Activated CD8-positive, alpha-beta memory T cell treated with anti-CD3 and anti-CD28 coated beads for 48 hours (primary cell): ENCODE measurements around the gene ZNRF1.
"Not testable (repeated sequence)": the region's sequence is repeated elsewhere in the genome, so short reads cannot be mapped to it uniquely, and the experiment has no call there.

Source experiments
- DNase-seq, 3 experiments: peaks; one replicate each; pipeline ENCODE4 v3.0.0-alpha.2; 2020; ENCODE audit warnings: low read depth in 2 of 3, low spot score in 2 of 3

Gene ZNRF1

DNA sequence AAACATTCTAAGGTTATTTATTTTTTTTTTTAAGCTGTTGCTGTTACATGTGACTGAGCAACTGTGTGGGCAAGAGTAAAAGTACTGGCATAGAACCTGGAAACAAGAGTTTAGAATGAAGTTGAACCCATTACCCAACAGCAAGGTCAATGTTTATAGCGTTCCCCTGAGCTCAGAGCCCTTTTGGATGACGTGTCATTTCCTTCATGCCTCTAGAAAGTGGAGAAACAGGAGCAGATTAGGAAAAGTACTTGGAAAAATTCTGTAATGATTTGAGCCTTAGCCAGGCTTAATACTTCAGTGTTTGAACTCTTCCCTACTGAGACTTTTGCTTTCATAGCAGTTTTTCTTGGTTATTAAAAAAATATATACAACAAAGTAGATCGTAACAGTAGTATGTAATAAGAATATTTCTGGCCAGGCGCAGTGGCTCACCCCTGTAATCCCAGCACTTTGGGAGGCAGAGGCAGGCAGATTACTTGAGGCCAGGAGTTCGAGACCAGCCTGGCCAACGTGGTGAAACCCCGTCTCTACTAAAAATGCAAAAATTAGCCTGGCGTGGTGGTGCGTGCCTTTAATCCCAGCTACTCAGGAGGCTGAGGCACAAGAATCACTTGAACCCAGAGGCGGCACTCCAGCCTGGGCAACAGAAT lies 27.5 kb downstream of the ZNRF1 start:
- not testable (repeated sequence) for DNase-seq

DNA sequence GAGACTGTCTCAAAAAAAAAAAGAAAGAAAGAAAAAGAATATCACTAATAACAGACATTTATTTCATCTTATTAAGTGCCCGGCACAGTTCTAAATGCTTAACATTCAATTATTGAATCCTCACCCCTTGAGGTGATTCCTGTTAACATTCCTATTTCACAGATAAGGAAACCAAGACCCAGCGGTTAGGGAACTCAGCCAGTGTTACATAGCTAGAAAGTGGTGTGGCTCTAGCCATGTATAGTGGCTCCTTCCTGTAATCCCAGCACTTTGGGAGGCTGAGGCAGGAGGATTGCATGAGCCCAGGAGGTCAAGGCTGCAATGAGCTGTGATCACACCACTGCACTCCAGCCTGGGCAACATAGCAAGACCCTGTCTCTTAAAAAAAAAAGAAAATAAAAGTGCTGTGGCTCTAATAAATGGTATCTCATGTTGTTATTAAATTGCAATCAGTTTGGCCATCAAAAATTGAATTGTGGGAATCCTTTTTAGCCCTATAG lies 28.1 kb downstream of the ZNRF1 start:
- no peak for DNase-seq

DNA sequence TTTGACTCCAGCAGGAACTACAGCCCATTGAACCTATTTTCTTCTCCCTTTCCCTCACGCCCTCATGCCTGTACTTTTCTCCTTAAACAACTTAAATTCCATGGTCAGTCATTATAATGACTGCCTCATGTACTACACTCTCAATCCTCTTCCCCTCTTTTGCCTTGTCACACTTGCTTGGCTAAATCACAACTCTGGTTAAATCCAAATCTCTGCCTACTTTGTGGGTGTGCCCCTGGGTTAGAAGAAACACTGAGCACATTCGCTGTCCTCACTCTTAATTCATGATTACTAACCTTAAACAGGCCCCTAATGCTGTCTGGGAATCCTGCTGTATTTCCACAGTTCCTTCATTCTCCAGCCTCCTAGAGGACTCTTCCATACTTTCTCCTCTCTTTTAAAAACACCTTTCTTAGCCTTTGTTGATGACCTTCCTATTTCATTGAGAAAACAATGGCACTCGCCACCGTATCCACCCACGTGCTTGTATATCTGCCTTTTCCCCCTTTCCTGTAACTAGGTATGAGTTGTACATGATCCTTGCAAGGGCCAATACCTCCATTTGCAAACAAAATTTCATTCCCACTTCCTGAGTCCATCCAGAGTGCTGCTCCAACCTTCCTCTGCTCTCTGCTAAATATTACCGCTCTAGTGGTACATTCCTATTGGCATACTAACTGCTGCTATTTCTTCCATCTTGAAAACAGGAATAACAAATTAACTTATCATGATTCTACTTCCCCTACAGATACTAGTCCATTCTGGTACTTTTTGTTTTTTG lies 28.9 kb downstream of the ZNRF1 start:
- no peak for DNase-seq

DNA sequence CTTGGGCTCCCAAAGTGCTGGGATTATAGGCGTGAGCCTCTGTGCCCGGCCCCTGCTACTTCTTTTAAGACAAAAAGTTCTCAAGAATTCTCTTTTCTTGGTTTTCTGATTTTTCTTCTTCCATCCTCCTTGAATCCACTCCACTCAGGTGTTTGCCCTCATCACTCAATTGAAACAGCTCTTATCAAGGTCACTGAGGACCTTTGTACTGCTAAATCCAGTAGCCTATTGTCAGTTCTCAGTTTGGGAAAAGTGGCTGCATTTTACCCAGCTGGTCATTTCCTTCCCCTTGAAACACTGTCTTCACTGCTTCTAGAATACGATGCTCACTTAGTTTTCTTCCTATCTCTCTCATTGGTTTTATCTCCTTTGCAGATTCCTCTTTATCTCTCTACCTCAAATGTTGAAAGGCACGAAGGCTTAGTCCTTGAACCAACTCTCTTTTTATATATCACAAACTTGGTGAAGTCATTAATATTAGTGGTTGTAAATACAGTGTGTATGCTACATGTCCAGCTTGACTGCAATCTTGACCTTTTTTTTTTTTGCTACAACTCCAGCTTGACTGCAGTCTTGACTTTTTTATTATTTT lies 29.8 kb downstream of the ZNRF1 start:
- DNase-seq: no peak

DNA sequence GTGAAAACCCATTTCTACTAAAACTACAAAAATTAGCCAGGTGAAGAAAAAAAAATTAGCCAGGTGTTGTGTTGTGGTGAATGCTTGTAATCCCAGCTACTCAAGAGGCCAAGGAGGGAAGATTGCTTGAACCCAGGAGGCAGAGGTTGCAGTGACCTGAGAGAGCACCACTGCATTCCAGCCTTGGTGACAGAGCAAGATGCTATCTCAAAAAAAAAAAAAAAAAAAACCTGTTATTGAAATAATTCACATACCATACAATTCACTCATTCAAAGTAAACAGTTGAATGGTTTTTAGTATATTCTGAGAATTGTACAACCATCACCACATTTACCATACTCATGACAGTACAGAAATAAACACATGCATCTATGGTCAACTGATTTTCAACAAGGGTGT lies 31.0 kb downstream of the ZNRF1 start:
- no peak for DNase-seq

DNA sequence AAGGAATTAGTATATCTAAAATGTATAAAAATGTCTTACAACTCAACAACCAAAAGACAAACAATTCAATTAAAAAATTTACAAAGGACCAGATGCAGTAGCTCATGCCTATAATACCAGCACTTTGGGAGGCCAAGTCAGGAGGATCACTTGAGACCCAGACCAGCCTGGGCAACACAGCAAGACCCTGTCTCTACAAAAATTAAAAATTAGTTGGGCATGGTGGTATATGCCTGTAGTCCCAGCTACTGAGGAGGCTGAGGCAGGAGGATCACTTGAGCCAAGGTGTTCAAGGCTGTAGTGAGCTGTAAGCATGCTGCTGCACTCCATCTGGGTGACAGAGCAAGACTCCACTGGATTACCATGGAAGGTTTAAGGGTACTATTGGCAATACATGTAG lies 33.8 kb downstream of the ZNRF1 start:
- no peak for DNase-seq

DNA sequence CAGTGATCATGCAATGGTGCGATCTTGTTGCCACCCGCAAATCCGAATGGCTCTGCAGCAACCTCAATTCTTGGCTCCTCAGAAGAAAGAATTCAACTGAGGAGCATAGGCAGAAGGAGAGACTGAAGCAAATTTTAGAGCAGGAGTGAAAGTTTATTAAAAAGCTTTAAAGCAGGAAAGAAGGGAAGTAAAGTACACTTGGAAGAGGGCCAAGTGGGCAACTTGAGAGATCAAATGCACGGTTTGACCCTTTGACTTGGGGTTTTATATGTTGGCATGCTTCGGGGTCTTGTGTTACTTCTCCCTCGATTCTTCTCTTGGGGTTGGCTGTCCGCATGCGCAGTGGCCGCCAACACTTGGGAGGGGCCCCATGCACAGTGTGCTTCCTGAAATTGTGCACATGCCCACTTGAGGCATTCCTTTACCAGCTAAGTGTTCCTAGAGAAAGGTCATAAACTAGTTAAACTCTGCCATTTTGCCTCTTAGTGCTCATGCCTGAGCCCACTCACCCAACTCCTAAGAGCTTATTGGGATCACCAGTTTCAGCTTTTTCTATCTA lies 36.7 kb downstream of the ZNRF1 start:
- DNase-seq: no peak

DNA sequence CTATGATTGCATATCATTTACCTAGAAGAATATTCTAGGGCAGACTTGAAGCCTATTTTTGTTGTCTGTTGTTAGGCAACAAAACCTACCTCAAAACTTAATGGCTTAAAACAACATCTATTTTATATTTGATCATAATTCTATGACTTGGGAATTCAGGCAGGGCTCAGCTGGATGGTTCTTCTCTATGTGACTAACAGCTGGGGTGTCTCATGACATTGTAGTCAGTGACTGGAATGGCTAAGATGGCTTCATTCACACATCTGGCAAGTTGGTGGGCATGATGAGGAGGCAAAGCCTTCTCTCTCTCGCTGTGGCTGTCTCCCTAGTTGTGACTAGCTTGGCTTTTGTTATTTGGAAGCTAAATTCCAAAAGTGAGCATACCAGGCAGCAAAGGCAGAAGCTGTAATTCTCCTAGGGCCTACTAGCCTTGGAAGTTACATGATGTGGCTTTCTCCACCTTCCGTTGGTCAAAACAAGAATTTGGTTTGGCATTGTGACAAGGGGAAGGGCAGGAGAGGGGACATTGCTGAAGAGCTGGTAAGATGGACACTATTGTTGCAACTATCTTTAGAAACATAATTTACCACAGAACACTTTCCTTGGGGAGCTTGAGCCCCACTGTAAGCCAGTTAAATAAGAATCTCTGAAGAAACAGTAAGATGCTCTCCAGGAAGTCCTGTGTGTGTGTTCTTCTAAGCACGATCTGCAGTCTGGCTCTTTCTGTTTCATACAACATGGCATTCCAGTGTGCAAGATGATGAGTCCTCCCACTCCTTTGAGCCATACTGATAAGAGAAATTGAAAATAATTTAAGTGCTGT lies 39.4 kb downstream of the ZNRF1 start:
- DNase-seq: no peak

DNA sequence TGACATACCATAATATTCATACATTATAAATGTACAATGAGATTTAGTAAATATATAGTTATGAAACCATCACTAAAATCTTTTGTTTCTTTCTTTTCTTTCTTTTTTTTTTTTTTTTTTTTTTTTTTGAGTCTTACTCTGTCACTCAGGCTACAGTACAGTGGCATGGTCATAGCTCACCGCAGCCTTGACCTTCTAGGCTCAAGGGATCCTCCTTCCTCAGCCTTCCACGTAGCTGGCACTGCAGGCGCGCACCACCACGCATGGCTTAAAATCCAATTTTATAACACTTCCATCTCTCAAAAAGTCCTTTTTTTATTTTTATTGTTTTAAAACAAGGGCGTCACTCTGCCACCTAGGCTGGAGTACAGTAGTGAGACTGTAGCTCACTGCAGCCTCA lies 41.1 kb downstream of the ZNRF1 start:
- DNase-seq: no peak

DNA sequence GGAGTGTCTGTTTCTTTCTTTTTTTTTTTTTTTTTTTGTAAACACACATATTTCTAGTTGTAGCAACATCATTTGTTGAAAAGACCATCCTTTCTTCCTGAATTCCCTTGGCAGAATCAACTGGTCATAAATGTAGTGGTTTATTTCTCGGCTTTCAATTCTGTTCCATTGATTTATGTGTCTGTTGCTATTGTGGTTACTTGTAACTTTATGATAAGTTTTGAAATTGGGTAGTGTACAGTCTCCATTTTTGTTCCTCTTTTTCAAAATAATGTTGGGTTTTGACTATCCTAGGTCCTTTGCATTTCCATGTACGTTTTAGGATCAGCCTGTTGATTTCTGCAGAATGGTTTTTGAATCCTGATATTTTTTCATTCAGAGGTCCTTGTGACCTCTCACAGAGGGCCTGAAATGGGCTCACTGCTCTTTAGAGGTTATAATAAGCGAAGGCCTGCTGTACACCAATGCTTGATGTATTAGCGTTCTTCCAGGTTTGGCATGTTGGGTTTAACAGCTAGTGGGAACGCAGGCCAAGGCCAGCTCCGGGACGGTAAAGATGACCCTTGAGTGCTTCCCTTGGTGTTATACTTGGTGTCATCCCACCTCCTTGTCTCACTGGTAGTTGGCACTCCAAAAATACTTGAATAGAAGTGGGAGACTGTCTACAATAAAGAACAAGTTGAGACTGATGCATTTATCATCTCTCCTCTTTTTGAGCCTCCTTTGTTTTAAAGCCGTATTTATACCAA lies 43.8 kb downstream of the ZNRF1 start:
- no peak for DNase-seq

DNA sequence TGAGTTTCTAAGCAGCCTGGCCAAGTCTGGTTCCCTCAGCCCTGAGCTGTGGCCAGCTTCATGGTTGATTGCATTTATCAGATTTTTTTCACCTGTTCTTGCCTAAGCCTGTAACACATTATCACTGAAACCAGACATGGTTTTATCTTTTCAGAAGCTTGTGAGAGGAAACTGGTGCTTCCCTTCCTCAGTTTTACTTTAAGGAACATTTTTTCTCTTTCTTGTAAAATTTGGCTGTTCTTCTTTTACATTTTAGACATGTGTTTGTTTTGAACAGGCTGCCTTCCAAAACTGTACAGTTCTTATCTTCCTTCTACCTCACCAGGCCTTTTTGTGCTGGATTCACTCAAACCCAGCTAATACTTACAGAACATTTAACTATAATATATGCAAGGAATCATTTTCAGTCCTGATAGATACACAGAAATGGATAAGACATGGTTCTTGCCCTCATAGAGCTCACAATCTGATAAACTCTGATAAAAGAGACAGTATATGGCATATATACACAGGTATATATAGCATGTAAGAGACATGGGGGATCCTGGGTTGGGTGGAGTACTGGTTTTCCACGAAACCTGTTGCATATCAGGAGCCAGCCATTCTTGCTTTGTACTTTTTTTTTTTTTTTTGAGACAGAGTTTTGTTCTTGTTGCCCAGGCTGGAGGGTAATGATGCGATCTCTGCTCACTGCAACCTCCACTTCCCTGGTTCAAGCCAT lies 44.5 kb downstream of the ZNRF1 start:
- DNase-seq: no peak

DNA sequence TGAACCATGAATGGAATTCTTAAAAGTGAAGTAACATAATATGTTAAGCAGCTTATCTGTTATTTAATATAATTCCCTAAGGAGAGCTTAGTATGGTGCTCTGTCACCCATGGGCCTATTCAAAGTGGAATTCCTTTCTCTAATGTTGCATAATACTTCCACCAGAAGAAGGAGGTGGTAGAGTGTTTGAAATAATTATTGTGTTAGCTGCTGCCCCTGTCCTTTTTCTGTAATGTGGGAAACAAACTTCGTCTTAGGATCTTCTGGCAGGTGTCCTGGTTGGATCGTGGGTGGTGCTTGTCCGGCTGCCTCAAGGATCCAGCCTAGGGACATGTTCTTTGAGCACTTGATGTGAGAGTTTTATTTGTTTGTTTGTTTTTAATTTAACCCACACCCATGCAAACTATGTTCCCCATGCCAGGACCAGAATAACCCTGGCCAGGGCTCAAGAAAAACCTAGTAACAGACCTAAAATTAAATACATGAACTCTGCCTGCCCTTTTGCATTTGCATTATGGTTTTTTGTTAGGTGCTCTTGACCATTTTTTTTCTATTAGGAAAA lies 46.1 kb downstream of the ZNRF1 start:
- DNase-seq: no peak

DNA sequence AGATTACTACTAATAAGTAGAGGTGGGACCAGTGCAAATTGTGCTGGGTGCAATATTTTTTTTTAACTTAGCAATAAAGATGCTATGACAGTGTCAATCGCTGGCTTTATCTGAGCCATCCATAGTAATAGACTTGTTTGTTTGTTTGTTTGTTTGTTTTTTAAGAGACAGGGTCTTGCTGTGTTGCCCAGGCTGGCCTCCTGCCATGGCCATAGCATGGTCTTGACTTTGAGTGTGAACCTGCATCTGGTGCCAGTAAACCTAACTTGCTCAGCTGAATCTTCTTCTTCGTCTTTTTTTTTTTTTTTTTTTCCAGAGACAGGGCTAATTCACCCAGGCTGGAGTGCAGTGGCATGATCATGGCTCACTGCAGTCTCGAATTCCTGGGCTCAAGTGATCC lies 46.6 kb downstream of the ZNRF1 start:
- DNase-seq: no peak

DNA sequence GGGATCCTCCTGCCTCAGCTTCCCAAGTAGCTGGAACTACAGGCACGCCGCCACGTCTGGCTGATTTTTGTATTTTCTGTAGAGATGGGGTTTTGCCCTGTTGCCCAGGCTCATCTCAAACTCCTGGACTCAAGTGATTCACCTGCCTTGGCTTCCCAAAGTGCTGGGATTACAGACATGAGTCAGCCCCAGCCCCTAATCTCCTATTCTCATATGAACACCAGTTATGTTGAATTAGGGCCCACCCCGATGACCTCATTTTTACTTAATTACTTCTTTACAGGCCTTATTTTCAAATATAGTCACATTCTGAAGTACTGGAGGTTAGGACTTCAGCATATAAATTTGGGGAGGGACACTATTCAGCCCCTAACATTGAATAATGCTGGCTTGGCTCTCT lies 49.2 kb downstream of the ZNRF1 start:
- DNase-seq: no peak

DNA sequence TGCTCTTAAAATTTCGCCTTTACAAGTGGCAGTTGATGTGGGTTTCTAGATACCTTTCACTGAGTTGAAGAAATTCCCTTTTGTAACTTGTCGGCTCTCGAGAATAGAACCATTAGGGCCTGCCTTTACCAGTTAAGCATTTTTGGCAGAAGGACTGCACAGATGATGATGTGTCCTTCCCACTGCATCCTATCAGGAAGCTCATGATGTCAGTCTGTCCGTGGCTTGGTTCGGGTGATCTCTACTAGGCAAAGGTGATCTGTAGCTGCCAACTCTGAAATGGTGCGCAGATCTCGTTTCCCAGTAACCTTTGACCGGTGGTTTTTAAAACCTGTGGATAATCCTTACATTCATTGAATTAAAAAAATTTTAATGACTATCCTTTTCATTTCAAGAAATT lies 49.7 kb downstream of the ZNRF1 start:
- DNase-seq: no peak

DNA sequence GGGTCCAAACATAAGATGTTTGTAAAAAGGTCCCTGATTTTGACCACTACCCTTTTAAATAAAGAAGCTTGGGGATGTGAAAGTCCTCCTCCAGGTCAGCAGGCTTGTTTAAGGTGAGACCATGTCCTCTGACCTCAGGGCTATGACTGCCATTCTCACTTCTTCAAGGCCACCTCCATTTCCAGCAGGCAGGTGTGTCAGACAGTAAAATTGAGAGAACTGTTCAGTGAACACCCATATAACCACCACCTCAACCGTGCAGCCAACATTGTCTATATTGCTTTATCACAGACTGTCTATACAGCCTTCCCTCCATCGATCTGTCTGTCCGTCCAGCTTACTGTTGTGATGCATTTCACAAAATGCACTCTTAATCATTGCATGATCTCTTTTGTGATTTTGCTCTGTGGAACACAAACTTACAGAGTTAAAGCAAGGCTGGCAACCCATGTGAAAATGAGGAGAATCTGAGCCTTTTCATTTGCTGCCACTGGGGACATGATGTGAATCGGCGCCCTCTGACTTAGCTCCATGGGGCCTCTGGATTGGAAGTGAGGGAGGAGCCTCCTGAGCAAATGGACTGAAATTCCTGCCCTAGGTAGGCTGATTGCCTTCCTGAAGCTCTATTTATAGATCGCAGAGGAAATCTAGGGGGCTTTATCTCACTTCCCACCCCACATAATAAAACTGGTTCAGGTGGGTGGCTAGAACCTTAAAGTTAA lies 53.8 kb downstream of the ZNRF1 start:
- no peak for DNase-seq

DNA sequence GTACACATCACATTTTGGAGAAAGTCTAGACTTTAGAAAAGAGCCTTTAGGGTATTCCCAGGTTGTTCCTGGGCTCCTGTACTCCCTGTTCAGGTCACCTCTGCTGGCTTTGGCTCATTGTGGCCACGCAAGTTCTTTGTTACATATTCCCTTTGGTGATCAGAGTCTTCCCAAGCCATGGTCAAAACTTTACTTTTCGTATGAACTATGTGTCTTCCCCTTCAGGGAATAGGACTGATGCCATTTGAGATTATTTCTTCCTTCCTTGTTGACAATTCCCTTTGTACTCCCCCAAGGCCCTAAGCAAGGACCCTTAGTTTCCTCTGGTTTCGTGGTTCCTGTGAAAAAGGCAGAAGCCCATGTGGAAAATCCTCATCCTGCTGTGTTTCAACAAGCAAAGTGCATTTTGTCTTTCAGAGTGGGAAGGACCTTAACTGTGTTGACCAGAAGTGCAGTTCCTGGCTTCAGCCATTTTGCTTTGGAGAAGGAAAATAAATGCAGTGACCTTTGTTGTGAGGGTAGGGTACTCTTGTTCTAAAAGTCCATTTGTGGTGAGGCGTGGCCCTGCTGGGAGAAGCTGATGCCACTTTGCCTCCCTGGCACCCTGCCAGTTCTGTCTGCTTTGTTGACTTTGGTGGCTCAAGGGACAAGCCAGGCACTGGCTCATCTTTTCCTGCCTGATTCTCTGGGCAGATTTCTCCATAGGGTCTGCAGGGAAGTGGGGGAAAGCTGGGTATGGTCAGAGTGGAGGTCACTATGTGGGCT lies 55.1 kb downstream of the ZNRF1 start:
- no peak for DNase-seq

DNA sequence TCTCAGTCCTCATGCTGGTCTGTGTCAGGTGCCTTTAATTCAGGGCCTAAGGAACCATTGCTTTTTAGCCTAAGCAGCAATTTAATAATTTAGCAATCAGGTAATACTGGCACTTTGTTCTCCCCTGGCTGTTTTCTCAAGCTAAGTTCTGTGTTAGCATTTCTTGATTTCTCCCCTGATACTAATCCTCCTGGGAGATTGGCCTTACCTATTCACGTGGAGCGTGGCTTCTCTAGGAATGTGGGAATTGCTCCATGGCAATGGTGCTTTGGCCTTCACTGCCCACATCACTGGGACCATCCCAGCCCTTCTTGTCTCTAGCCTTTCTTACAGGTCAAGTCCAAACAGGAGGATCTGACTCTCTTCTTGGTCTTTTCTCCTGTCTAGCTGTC lies 55.7 kb downstream of the ZNRF1 start:
- DNase-seq: no peak
